Vagina (tissue), 2 donors: ENCODE data around the gene MTCH1. TPM values are rescaled to one million over a fixed set of nuclear protein-coding genes. Genes with fewer than 3 reads are reported as not detected.

Experiments used
- DNase-seq, 2 donors: peaks; one replicate each; pipeline ENCODE4 v3.0.0-alpha.2; 2017; ENCODE audit errors: extremely low spot score in 2 of 2
- H3K27ac ChIP-seq: fragments of 200-600 bp; sonication (generic); one replicate; pipeline ENCODE4 v1.5.1; 2019
- H3K27me3 ChIP-seq: fragments of 200-600 bp; sonication (generic); one replicate; pipeline ENCODE4 v1.5.1; 2019
- H3K36me3 ChIP-seq, 2 donors: fragments of 200-600 bp; sonication (generic); one replicate each; pipeline ENCODE4 v1.5.1; 2017 to 2019
- H3K4me1 ChIP-seq: fragments of 200-600 bp; sonication (generic); one replicate; pipeline ENCODE4 v1.5.1; 2019
- H3K4me3 ChIP-seq, 2 donors: fragments of 200-600 bp; sonication (generic); 1 replicate in 1 of 2; 2 replicates in 1 of 2; pipeline ENCODE4 v1.5.1; 2016 to 2019
- H3K9me3 ChIP-seq: fragments of 200-600 bp; sonication (generic); one replicate; pipeline ENCODE4 v1.5.1; 2019
- CTCF ChIP-seq, 3 experiments: fragments of 450-650 bp in 2 of 3; fragments of 200-600 bp in 1 of 3; sonication (generic) in 1 of 3; IDR thresholded peaks; one replicate each; pipeline ENCODE4 v1.5.1; 2017 to 2019; ENCODE audit warnings: antibody characterized with exemption in 3 of 3, mild to moderate bottlenecking in 2 of 3, moderate library complexity in 2 of 3
- POLR2A ChIP-seq, 2 donors: fragments of 450-650 bp; IDR thresholded peaks; one replicate each; pipeline ENCODE4 v1.6.1; 2017; ENCODE audit warnings: antibody characterized with exemption in 2 of 2, mild to moderate bottlenecking in 2 of 2, moderate library complexity in 2 of 2
- POLR2AphosphoS5 ChIP-seq, 2 donors: sonication (generic); formaldehyde crosslinking; IDR thresholded peaks; one replicate each; pipeline ENCODE4 v1.9.0; 2017; ENCODE audit warnings: antibody characterized with exemption in 2 of 2, mild to moderate bottlenecking in 2 of 2, low read depth in 1 of 2; ENCODE audit not compliant: insufficient read depth in 1 of 2
- intact Hi-C: fragments of 100-400 bp; cut with DNase I; formaldehyde crosslinking; loops from one replicate; pipeline ENCODE4 v1.15.1; 2023
- total RNA-seq: library from RNA; depleted of rRNA; stranded (reverse); fragments of >200 nt; gene quantifications from one replicate; pipeline ENCODE4 v1.2.3, GENCODE V29; 2016

Gene MTCH1
- total RNA-seq, 1 donor from 2014 or later = 233 TPM

GRCh38 chr6:37017606-37018197, 31.7 kb upstream of the MTCH1 start:
- Histone ChIP-seq H3K27me3 (no peaks in the 10 kb centered on the region), H3K9me3 (no peaks in the 10 kb centered on the region), H3K36me3 (no peaks in the 10 kb centered on the region), H3K4me3 (no peak overlapping the region), H3K27ac (peak overlapping the region; percentile 52), H3K4me1 (peaks cover 22% of the 10 kb centered on the region)
- DNase-seq = no peak
- TF ChIP-seq CTCF (IDR thresholded peaks at IDR 0.05) (no peak), POLR2A (IDR thresholded peaks at IDR 0.05) (no peak), POLR2AphosphoS5 (IDR thresholded peaks at IDR 0.05; ENCODE audit: insufficient read depth in 1 of 2, low read depth in 1 of 2) (no peak)
- intact Hi-C loops = loop anchor here (2.0 kb wide), 1 partner anchor 133 kb away; the partner anchor contains the start of gene C6orf89

- peaks cover 18% of the 10 kb centered on the region for H3K4me1 ChIP-seq
- no peaks in the 10 kb centered on the region for H3K36me3 ChIP-seq
- H3K4me3 ChIP-seq = no peak overlapping the region
- H3K27me3 ChIP-seq = no peaks in the 10 kb centered on the region
- intact Hi-C loops = no loop called here
- no peaks in the 10 kb centered on the region for H3K9me3 ChIP-seq
- no peak for DNase-seq
- no peak overlapping the region for H3K27ac ChIP-seq
- TF ChIP-seq POLR2A (IDR thresholded peaks at IDR 0.05) (no peak), CTCF (IDR thresholded peaks at IDR 0.05) (no peak), POLR2AphosphoS5 (IDR thresholded peaks at IDR 0.05; ENCODE audit: insufficient read depth in 1 of 2, low read depth in 1 of 2) (no peak)
These were observed 31.0 kb upstream of the MTCH1 start for GRCh38 chr6:37016995-37017394.

GRCh38 chr6:37015532-37015931, 29.5 kb upstream of the MTCH1 start:
- TF ChIP-seq CTCF (IDR thresholded peaks at IDR 0.05) (no peak), POLR2A (IDR thresholded peaks at IDR 0.05) (no peak), POLR2AphosphoS5 (IDR thresholded peaks at IDR 0.05; ENCODE audit: insufficient read depth in 1 of 2, low read depth in 1 of 2) (no peak)
- H3K9me3 ChIP-seq = no peaks in the 10 kb centered on the region
- H3K4me1 ChIP-seq = peaks cover 18% of the 10 kb centered on the region
- DNase-seq = no peak
- H3K4me3 ChIP-seq = no peak overlapping the region
- intact Hi-C loops = no loop called here
- no peaks in the 10 kb centered on the region for H3K27me3 ChIP-seq
- no peak overlapping the region for H3K27ac ChIP-seq
- H3K36me3 ChIP-seq = no peaks in the 10 kb centered on the region

GRCh38 chr6:37014667-37015066, 28.7 kb upstream of the MTCH1 start:
- Histone ChIP-seq H3K36me3 (no peaks in the 10 kb centered on the region), H3K9me3 (no peaks in the 10 kb centered on the region), H3K27me3 (no peaks in the 10 kb centered on the region), H3K27ac (no peak overlapping the region), H3K4me3 (no peak overlapping the region), H3K4me1 (peaks cover 18% of the 10 kb centered on the region)
- TF ChIP-seq CTCF (IDR thresholded peaks at IDR 0.05) (no peak), POLR2AphosphoS5 (IDR thresholded peaks at IDR 0.05; ENCODE audit: insufficient read depth in 1 of 2, low read depth in 1 of 2) (no peak)
- intact Hi-C loops = no loop called here
- DNase-seq = no peak
